HG03432 (cell line): ENCODE results near the gene SELENOS.

Experiments
- ATAC-seq: cut with Tn5 transposase; IDR thresholded peaks from one replicate; pipeline ENCODE4 v1.9.1; 2021; ENCODE audit warnings: mild to moderate bottlenecking, moderate library complexity; ENCODE audit not compliant: unreplicated experiment

SELENOS gene

DNA sequence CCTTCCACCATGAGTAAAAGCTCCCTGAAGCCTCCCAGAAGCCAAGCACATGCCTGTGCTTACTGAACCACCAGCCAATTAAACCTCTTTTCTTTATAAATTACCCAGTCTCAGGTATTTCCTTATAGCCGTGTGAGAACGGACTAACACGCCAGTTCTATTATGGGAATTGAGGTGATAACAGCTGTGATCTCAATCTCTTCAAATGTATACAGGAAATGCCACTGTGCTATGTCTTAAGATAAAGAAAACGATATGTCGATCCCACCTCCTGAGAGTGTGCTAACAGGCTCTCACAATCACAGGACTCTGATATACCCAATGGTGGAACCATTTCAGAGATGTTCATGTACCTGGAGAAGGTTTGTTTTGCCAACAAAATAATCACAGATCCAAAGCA is 51.6 kb downstream of the SELENOS start:
- no peak for ATAC-seq
